Left renal pelvis (tissue), 4 donors: ENCODE results near the gene BUB1B. TPM values are rescaled to one million over a fixed set of nuclear protein-coding genes. Genes with fewer than 3 reads are reported as not detected.

Experiments
- DNase-seq, 4 donors: peaks; one replicate each; pipeline ENCODE4 v3.0.0-alpha.2; 2013; ENCODE audit warnings: low read depth in 4 of 4, low spot score in 3 of 4
- polyA plus RNA-seq, 4 donors: library from polyadenylated mRNA; unstranded; fragments of 120-200 nt; gene quantifications; one replicate each; pipeline ENCODE4 v1.2.1, GENCODE V29; 2013; ENCODE audit not compliant: insufficient read length in 4 of 4

Gene BUB1B
- polyA plus RNA-seq, 4 donors, result 27.0 to 33.2 (median 31.6) TPM

- no peak for DNase-seq
These were observed 109.6 kb downstream of the BUB1B start for GRCh38 chr15:40270246-40270995.

Other genes starting within 250 kb of the BUB1B start
- gene GPR176, start 240.8 kb upstream of the BUB1B start, polyA plus RNA-seq, result 10 to 100 TPM in 3 of 4 donors, 1 to 10 TPM in 1; 4.8 to 15.7 (median 13.9) TPM
- gene EIF2AK4, start 227.0 kb upstream of the BUB1B start, polyA plus RNA-seq, result 10 to 100 TPM; 54.4 to 68.3 (median 54.8) TPM
- 100 to 1,000 TPM; 477 to 639 (median 543) TPM for gene SRP14, start 121.9 kb upstream of the BUB1B start, polyA plus RNA-seq
- 10 to 100 TPM; 22.2 to 46.7 (median 37.1) TPM for gene BMF, start 52.2 kb upstream of the BUB1B start, polyA plus RNA-seq
- 1 to 10 TPM in 3 of 4 donors, under 1 TPM in 1; 0.67 to 8.4 (median 6.0) TPM for gene PAK6, start 78.0 kb downstream of the BUB1B start, polyA plus RNA-seq
- under 1 TPM in 1 of 4 donors, not detected in 3; 0.17 TPM for gene ANKRD63, start 122.0 kb downstream of the BUB1B start, polyA plus RNA-seq
- 10 to 100 TPM in 2 of 4 donors, 1 to 10 TPM in 2; 7.8 to 15.1 (median 10.1) TPM for gene PLCB2, start 146.9 kb downstream of the BUB1B start, polyA plus RNA-seq
- gene INAFM2, start 162.6 kb downstream of the BUB1B start, polyA plus RNA-seq, result 10 to 100 TPM; 13.1 to 22.2 (median 18.3) TPM
- gene CCDC9B, start 179.9 kb downstream of the BUB1B start, polyA plus RNA-seq, result 10 to 100 TPM in 1 of 4 donors, 1 to 10 TPM in 3; 2.0 to 13.8 (median 4.9) TPM
- gene PHGR1, start 190.0 kb downstream of the BUB1B start, polyA plus RNA-seq, result not detected
- gene DISP2, start 197.2 kb downstream of the BUB1B start, polyA plus RNA-seq, result 1 to 10 TPM in 1 of 4 donors, under 1 TPM in 3; 0.11 to 4.6 (median 0.48) TPM
- gene KNSTRN, start 221.7 kb downstream of the BUB1B start, polyA plus RNA-seq, result 10 to 100 TPM; 24.1 to 38.5 (median 32.8) TPM
- gene IVD, start 244.7 kb downstream of the BUB1B start, polyA plus RNA-seq, result 10 to 100 TPM; 56.6 to 99.2 (median 67.1) TPM